ENCODE data around the gene DHH. TPM values are rescaled to one million over a fixed set of nuclear protein-coding genes. Genes with fewer than 3 reads are reported as not detected.

The DHH gene
- total RNA-seq, 1 experiment from 2014 or later: 0.13 TPM

DNA sequence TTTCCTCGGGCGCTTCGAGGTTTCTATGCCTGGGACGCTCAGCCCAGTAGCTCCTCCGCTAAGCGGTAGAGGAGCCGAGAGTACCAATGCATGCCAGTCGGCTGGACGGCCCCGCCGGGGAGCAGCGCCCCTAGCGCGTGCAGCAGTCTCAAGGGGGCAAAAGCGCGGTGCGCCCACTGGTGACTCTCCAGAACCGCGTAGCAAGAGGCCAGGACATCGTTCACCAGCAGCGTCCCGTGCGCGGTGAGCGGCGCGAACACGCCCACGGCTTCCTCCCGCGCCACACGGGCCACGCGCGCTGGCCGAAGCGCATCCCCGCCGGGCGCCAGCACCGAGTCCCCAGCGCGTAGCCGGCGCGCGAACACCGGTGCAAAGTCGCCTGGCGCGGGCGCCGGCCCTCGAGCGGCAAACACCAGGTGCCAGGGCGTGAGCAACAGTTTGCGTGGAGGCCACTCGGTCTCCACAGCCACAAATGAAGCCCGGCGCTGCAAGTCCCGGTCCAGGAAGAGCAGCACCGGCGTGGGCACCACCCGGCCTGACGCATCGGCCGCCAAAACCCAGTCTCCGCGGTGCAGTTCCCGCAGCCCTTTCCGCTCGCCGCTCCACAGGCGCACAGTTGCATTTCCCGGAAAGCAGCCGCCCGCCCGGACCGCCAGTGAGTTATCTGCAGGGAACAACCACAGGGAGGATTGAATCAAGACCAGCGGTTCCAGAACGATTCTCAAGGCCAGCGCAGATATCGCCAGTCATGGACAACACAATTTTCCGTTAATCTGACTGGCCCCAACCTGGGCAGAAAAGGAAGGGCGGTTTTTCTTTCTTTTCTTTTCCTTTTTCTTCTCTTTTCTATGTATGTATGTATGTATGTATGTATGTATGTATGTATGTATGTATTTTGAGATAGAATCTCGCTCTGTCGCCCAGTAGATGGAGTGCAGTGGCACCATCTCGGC, 4.5 kb downstream of the DHH start:
- H3K4me3 ChIP-seq: no peak overlapping the region
- H4K20me1 ChIP-seq (ENCODE audit: insufficient read depth): no peaks in the 10 kb centered on the region
- CTCF ChIA-PET: interaction anchor here (2.1 to 2.4 kb wide), 3 partner anchors 9 to 31 kb away, joined by 15 to 26 read pairs (median 25); no protein-coding TSS in a partner anchor
- intact Hi-C loops (cut with micrococcal nuclease; ENCODE audit: unreplicated experiment): loop anchor here (2.0 kb wide), 1 partner anchor 145 kb away; no protein-coding TSS in a partner anchor
- peaks cover 23% of the 10 kb centered on the region for H3K27me3 ChIP-seq (ENCODE audit: insufficient read depth, low read depth)
- peaks cover 16% of the 10 kb centered on the region; the same call in 1 of the 2 replicates for H3F3A ChIP-seq (ENCODE audit: insufficient read depth, low read depth)
- H3K27ac ChIP-seq: no peak overlapping the region
- H3K4me2 ChIP-seq: no peak overlapping the region
- no peak for TF ChIP-seq EZH2 (IDR thresholded peaks at IDR 0.05; ENCODE audit: low read depth)
- TF ChIP-seq, protein P1, sequence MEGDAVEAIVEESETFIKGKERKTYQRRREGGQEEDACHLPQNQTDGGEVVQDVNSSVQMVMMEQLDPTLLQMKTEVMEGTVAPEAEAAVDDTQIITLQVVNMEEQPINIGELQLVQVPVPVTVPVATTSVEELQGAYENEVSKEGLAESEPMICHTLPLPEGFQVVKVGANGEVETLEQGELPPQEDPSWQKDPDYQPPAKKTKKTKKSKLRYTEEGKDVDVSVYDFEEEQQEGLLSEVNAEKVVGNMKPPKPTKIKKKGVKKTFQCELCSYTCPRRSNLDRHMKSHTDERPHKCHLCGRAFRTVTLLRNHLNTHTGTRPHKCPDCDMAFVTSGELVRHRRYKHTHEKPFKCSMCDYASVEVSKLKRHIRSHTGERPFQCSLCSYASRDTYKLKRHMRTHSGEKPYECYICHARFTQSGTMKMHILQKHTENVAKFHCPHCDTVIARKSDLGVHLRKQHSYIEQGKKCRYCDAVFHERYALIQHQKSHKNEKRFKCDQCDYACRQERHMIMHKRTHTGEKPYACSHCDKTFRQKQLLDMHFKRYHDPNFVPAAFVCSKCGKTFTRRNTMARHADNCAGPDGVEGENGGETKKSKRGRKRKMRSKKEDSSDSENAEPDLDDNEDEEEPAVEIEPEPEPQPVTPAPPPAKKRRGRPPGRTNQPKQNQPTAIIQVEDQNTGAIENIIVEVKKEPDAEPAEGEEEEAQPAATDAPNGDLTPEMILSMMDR (conservative IDR thresholded peaks at IDR 0.05): no peak
- H3K36me3 ChIP-seq (ENCODE audit: low read depth): no peaks in the 10 kb centered on the region
- DNase-seq: no peak
- no TSS peak for BruUV-seq (replicated peaks)
- peaks cover 25% of the 10 kb centered on the region for H3K4me1 ChIP-seq (replicated peaks; ENCODE audit: insufficient read depth)
- H2AFZ ChIP-seq: no peak overlapping the region
- no peaks in the 10 kb centered on the region for H3K9me2 ChIP-seq (ENCODE audit: insufficient read depth)
- H3K9me3 ChIP-seq (ENCODE audit: insufficient read depth, low read depth): no peaks in the 10 kb centered on the region
- H3K79me2 ChIP-seq (ENCODE audit: low read depth): no peaks in the 10 kb centered on the region
- POLR2A ChIA-PET (ENCODE audit: unreplicated experiment): no interaction called here

DNA sequence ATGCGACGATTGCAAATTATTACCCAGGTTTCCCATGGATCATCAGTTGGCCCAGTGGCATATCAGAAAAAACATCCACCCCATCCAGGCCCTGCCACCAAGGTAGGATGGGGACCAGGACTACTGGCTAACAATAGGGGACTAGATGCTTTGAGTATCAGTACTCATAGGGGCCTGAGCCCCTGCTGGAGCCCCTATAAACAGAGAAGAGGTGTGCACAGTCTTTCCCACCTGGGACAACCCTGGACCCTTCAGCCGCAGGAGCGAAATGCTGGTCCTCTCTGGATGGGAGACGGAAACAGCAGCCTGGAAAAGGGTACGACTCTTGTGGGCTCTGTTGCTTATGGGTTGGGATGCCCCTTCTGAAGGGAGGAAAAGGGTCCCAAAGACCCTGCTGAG, 5.7 kb downstream of the DHH start:
- TF ChIP-seq, protein P1 (conservative IDR thresholded peaks at IDR 0.05): no peak
- TF ChIP-seq EZH2 (IDR thresholded peaks at IDR 0.05; ENCODE audit: low read depth): no peak
- ChIA-PET CTCF (interaction anchor here (0.6 to 2.6 kb wide), 16 partner anchors 8 to 156 kb away, joined by 3 to 26 read pairs (median 10); partner anchors contain the start of genes LMBR1L, RHEBL1, TUBA1A and TUBA1B), POLR2A (ENCODE audit: unreplicated experiment) (interaction anchor here (0.5 to 1.3 kb wide), 4 partner anchors 19 to 92 kb away, joined by 3 to 10 read pairs (median 6); partner anchors contain the start of genes RHEBL1 and TUBA1B)
- no peaks in the 10 kb centered on the region for H3K79me2 ChIP-seq (ENCODE audit: low read depth)
- BruUV-seq (replicated peaks): no TSS peak
- no peak overlapping the region for H3K27ac ChIP-seq
- DNase-seq: no peak
- H3K36me3 ChIP-seq (ENCODE audit: low read depth): no peaks in the 10 kb centered on the region
- intact Hi-C loops (cut with micrococcal nuclease; ENCODE audit: unreplicated experiment): loop anchor here (1.0 to 2.0 kb wide), 4 partner anchors 19 to 146 kb away; no protein-coding TSS in a partner anchor
- H3K4me2 ChIP-seq: peak overlapping the region; percentile 81
- H3K4me3 ChIP-seq: no peak overlapping the region
- H3K9me3 ChIP-seq (ENCODE audit: insufficient read depth, low read depth): no peaks in the 10 kb centered on the region
- H2AFZ ChIP-seq: no peak overlapping the region; the same call in 1 of the 2 replicates
- H3K27me3 ChIP-seq (ENCODE audit: insufficient read depth, low read depth): peaks cover 16% of the 10 kb centered on the region
- no peaks in the 10 kb centered on the region for H3K9me2 ChIP-seq (ENCODE audit: insufficient read depth)
- no peaks in the 10 kb centered on the region for H4K20me1 ChIP-seq (ENCODE audit: insufficient read depth)
- peaks cover 25% of the 10 kb centered on the region for H3K4me1 ChIP-seq (replicated peaks; ENCODE audit: insufficient read depth)
- peaks cover 13% of the 10 kb centered on the region; the same call in 1 of the 2 replicates for H3F3A ChIP-seq (ENCODE audit: insufficient read depth, low read depth)

DNA sequence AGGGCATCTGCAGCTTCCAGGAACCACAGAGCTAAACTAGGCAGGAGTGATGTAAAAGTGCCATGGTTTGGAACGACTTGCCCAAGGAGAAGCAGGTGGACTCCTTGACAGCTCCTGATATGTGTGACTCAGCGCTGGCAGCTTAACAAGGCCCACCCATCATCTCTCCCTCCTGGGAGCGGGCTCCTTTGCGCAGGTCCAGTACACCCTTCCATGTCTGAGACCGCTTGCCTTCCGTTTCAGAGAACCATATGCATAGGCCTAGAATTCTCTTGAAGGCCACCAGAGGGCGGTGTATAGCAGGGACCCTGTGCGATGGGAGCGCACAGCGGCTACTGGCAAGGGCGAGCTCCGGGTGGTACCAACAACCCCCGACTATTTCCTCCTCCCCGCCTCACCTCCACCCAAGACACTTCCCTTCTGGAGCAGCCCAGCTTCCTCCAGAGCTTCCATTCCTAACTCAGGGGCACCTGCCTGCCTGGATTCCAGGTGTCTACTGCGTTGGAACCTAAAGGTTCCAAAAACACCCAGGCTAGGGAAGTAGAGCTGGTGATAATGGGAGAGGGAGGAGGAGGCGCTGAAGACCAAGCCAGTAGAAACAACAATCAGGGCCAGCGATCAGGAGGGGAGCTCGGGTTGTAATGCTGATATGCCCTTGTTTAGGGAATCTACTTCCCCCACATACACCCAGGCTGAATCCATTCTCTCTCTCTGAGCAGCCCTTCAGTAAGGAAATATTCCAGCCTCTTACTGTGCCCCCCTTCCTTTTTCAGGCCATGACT, 6.3 kb downstream of the DHH start:
- peak overlapping the region; percentile 77 for H2AFZ ChIP-seq
- peak overlapping the region; percentile 81 for H3K4me2 ChIP-seq
- BruUV-seq (replicated peaks): no TSS peak
- CTCF ChIA-PET: interaction anchor here (0.6 to 2.6 kb wide), 26 partner anchors 8 to 259 kb away, joined by 3 to 26 read pairs (median 6); partner anchors contain the start of genes KMT2D, LMBR1L, RHEBL1 and TUBA1A
- no peaks in the 10 kb centered on the region for H3K9me2 ChIP-seq (ENCODE audit: insufficient read depth)
- intact Hi-C loops (cut with micrococcal nuclease; ENCODE audit: unreplicated experiment): loop anchor here (1.0 to 2.0 kb wide), 4 partner anchors 18 to 146 kb away; no protein-coding TSS in a partner anchor
- H3K27me3 ChIP-seq (ENCODE audit: insufficient read depth, low read depth): peaks cover 10% of the 10 kb centered on the region
- H3K79me2 ChIP-seq (ENCODE audit: low read depth): no peaks in the 10 kb centered on the region
- H3K36me3 ChIP-seq (ENCODE audit: low read depth): no peaks in the 10 kb centered on the region
- DNase-seq: peak; percentile 90 to 92
- peaks cover 25% of the 10 kb centered on the region for H3K4me1 ChIP-seq (replicated peaks; ENCODE audit: insufficient read depth)
- peak overlapping the region; percentile 37; the same call in 1 of the 2 replicates for H3K4me3 ChIP-seq
- POLR2A ChIA-PET (ENCODE audit: unreplicated experiment): interaction anchor here (0.5 to 1.3 kb wide), 9 partner anchors 18 to 754 kb away, joined by 3 to 11 read pairs (median 4); partner anchors contain the start of genes RHEBL1 and TUBA1B
- H3K9me3 ChIP-seq (ENCODE audit: insufficient read depth, low read depth): no peaks in the 10 kb centered on the region
- H3F3A ChIP-seq (ENCODE audit: insufficient read depth, low read depth): peaks cover 11% of the 10 kb centered on the region; the same call in 1 of the 2 replicates
- TF ChIP-seq EZH2 (IDR thresholded peaks at IDR 0.05; ENCODE audit: low read depth): no peak
- TF ChIP-seq, protein P1 (conservative IDR thresholded peaks at IDR 0.05): peak; percentile 86
- H4K20me1 ChIP-seq (ENCODE audit: insufficient read depth): no peaks in the 10 kb centered on the region
- no peak overlapping the region for H3K27ac ChIP-seq

Measured in PC-9 (cell line).